K562 (cell line): ENCODE results near the gene KIF5A. TPM values are rescaled to one million over a fixed set of nuclear protein-coding genes. Genes with fewer than 3 reads are reported as not detected.

Experiments used
- ELF4 ChIP-seq: fragments of 450-650 bp; formaldehyde crosslinking; IDR thresholded peaks from 2 replicates; pipeline ENCODE4 v1.4.0; 2022; ENCODE audit warnings: missing genetic modification characterization
- FOXJ2 ChIP-seq: fragments of 200-800 bp; sonication (Bioruptor generic); IDR thresholded peaks from 2 replicates; pipeline ENCODE4 v1.6.1; 2016; ENCODE audit warnings: missing genetic modification characterization, missing compliant biosample characterization
- HDGF ChIP-seq: fragments of 450-650 bp; IDR thresholded peaks from 2 replicates; pipeline ENCODE4 v1.6.1; 2016
- HEY1 ChIP-seq: fragments of 250-450 bp; sonication (Bioruptor Pico); IDR thresholded peaks from 2 replicates; pipeline ENCODE4 v1.5.0; 2020; ENCODE audit warnings: mild to moderate bottlenecking, moderate library complexity, borderline replicate concordance
- MED1 ChIP-seq: sonication (generic); formaldehyde crosslinking; IDR thresholded peaks from 2 replicates; pipeline ENCODE4 v1.8.1; 2023; ENCODE audit warnings: missing genetic modification reagents, borderline replicate concordance
- MEIS2 ChIP-seq: fragments of 450-650 bp; IDR thresholded peaks from 2 replicates; pipeline ENCODE4 v1.6.1; 2014; ENCODE audit warnings: mild to moderate bottlenecking; ENCODE audit not compliant: partially characterized antibody
- OTX1 ChIP-seq: fragments of 450-650 bp; formaldehyde crosslinking; IDR thresholded peaks from 2 replicates; pipeline ENCODE4 v1.4.0; 2022; ENCODE audit warnings: mild to moderate bottlenecking
- PHTF2 ChIP-seq: fragments of 250-450 bp; sonication (Bioruptor Pico); IDR thresholded peaks from 2 replicates; pipeline ENCODE4 v1.5.0; 2021; ENCODE audit warnings: mild to moderate bottlenecking
- ZNF24 ChIP-seq: fragments of 450-650 bp; IDR thresholded peaks from 2 replicates; pipeline ENCODE4 v1.6.1; 2016
- ZNF436 ChIP-seq: fragments of 250-450, 450-650 bp; sonication (Bioruptor Pico); formaldehyde crosslinking; IDR thresholded peaks from 2 replicates; pipeline ENCODE4 v1.7.0; 2020; ENCODE audit warnings: mild to moderate bottlenecking
- ZNF586 ChIP-seq: fragments of 450-650 bp; formaldehyde crosslinking; conservative IDR thresholded peaks from 2 replicates; pipeline ENCODE4 v1.4.0; 2020; ENCODE audit warnings: mild to moderate bottlenecking, moderate library complexity
- ZZZ3 ChIP-seq: fragments of 450-650 bp; IDR thresholded peaks from 2 replicates; pipeline ENCODE4 v1.6.1; 2016; ENCODE audit warnings: antibody characterized with exemption, mild to moderate bottlenecking, moderate library complexity
- polyA plus RNA-seq, 8 experiments: library from polyadenylated mRNA; depleted of rRNA in 4 of 8; stranded (reverse) in 5 of 8; unstranded in 3 of 8; fragments of >200 nt; fragmentation: Nextera tagmentation in 2 of 8; fragmentation: Illumina TruSeq in 1 of 8; extraction: Ambion mirVana in 2 of 8; extraction: Trizol in 1 of 8; gene quantifications; 2 replicates each; pipeline versions ENCODE4 v1.2.1 to v1.2.3, GENCODE V29; 2011 to 2014; ENCODE audit warnings: inconsistent platforms in 1 of 8, missing spikeins in 1 of 8
- total RNA-seq, 7 experiments: library from RNA; depleted of rRNA in 6 of 7; stranded (reverse); fragments of >200 nt in 6 of 7; fragmentation: Illumina TruSeq in 2 of 7; extraction: Trizol in 2 of 7; gene quantifications; 2 replicates each; pipeline versions ENCODE4 v1.2.1 to v1.2.3, GENCODE V29; 2011 to 2021; ENCODE audit warnings: low replicate concordance in 1 of 7
- TF ChIP-seq, protein P1 (sequence below), 2 experiments: fragments of 450-650 bp; IDR thresholded peaks; 2 replicates each; pipeline ENCODE4 v1.6.1; 2016; ENCODE audit warnings: mild to moderate bottlenecking in 2 of 2, borderline replicate concordance in 1 of 2, low read depth in 1 of 2, moderate library complexity in 1 of 2
- TF ChIP-seq, protein P2 (sequence below): sonication (generic); formaldehyde crosslinking; IDR thresholded peaks from 2 replicates; pipeline ENCODE4 v1.8.0; 2022; ENCODE audit warnings: missing genetic modification reagents, mild to moderate bottlenecking, borderline replicate concordance

KIF5A gene
- total and polyA plus RNA-seq, 9 of the 15 experiments (the other 6 are each of a cell fraction or from before 2014, with no cell fraction given), result 3.4 to 17.7 (median 8.0) TPM

DNA sequence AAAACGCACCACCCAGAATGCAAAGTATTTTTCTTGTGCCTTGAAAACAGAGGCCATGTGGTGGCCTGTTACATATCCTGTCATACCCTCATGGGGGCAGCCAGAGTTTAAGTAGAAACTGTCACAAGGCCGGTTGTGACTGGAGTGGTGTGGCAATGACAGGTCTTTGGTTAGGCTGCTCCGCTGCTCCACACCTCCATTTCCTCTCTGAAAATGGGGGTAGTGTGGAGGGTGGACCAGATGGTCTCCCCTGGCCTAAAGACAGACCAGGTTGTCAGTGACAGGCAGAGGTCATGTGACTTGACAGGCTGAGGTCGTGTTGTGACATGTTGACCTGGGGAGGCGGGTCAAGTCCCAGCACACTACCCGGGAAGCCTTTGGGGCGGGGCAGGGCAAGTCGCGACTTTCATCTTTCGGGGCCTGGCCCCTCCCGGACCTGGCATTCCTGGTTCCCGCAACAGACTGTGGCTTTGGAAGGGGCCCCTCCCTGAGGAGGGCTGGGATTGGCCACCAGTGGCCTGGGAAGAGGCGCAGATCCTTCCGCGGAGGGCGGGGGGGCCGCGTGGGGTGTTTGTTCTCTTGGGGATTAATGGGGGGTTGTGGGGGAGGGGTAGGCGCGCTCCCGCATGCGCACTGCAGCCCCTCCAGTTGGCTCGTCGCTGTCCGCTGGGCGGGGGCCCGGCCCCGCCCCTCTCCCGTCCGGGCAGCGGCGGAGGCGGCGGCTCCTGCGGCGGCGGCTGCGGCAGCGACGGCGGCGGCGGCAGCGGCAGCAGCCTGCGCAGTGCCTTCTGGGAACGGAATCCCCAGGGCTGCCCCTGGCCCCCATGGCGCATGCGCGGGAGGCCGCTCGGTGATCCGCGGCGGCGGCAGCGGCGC, 27.6 kb upstream of the KIF5A start, which contains the start of gene MBD6 (continued):
- TF ChIP-seq, protein P1, sequence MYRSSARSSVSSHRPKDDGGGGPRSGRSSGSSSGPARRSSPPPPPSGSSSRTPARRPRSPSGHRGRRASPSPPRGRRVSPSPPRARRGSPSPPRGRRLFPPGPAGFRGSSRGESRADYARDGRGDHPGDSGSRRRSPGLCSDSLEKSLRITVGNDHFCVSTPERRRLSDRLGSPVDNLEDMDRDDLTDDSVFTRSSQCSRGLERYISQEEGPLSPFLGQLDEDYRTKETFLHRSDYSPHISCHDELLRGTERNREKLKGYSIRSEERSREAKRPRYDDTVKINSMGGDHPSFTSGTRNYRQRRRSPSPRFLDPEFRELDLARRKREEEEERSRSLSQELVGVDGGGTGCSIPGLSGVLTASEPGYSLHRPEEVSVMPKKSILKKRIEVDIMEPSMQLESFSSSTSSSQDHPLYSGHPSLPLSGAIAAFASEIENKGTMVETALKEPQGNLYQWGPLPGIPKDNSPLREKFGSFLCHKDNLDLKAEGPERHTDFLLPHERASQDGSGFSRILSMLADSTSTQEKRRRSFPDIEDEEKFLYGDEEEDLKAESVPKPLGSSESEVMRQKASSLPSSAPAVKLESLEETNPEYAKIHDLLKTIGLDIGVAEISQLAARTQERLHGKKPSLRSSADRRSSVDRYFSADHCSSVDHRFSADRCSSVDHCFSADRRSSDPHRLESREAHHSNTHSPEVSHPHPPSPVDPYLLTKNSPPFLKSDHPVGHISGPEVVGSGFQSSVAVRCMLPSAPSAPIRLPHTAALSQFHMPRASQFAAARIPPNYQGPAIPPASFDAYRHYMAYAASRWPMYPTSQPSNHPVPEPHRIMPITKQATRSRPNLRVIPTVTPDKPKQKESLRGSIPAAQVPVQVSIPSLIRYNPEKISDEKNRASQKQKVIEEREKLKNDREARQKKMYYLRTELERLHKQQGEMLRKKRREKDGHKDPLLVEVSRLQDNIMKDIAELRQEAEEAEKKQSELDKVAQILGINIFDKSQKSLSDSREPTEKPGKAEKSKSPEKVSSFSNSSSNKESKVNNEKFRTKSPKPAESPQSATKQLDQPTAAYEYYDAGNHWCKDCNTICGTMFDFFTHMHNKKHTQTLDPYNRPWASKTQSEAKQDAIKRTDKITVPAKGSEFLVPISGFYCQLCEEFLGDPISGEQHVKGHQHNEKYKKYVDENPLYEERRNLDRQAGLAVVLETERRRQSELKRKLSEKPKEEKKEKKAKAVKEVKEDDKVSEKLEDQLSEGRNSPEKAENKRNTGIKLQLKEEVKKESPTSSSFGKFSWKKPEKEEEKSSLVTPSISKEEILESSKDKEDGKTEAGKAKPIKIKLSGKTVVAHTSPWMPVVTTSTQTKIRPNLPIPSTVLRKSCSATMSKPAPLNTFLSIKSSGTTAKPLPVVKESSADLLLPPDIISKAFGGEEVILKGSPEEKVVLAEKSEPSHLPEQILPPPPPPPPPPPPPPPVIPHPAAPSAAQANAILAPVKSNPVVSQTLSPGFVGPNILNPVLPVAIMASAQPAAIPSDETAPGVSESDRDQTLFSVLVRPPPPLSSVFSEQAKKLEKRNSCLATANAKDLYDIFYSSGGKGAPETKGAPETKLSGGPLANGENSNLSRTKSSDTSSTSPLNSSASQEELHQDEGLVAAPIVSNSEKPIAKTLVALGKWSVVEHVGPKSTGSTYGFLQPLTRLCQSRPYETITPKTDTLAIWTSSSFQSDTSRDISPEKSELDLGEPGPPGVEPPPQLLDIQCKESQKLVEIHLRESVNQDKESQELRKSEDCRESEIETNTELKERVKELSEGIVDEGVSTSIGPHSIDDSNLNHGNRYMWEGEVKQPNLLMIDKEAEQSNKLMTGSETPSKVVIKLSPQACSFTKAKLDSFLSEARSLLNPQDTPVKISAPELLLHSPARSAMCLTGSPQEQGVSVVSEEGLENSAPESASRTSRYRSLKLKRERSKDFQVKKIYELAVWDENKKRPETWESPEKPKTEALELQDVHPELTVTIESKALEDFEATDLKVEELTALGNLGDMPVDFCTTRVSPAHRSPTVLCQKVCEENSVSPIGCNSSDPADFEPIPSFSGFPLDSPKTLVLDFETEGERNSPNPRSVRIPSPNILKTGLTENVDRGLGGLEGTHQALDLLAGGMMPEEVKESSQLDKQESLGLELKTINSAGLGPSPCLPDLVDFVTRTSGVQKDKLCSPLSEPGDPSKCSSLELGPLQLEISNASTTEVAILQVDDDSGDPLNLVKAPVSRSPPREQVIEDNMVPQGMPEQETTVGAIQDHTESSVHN (IDR thresholded peaks at IDR 0.05; ENCODE audit: borderline replicate concordance in 1 of 2, low read depth in 1 of 2), result peak in 1 of 2 experiments; percentile 95; a peak in 2 of 4 replicates
- TF ChIP-seq ELF4, result peak; percentile 71; the same call in 1 of the 2 replicates
- no peak for TF ChIP-seq ZNF436
- TF ChIP-seq FOXJ2 (tag), result peak; percentile 46
- peak; percentile 75; the same call in 1 of the 2 replicates for TF ChIP-seq HDGF
- TF ChIP-seq PHTF2 (CRISPR knock-in tag), result no peak
- TF ChIP-seq MEIS2, result peak; percentile 94
- peak; percentile 85 for TF ChIP-seq OTX1 (CRISPR knock-in tag)
- no peak for TF ChIP-seq MED1 (CRISPR knock-in tag)
- no peak for TF ChIP-seq ZZZ3
- no peak for TF ChIP-seq ZNF24
- TF ChIP-seq ZNF586 (CRISPR knock-in tag), result no peak
- TF ChIP-seq, protein P2, sequence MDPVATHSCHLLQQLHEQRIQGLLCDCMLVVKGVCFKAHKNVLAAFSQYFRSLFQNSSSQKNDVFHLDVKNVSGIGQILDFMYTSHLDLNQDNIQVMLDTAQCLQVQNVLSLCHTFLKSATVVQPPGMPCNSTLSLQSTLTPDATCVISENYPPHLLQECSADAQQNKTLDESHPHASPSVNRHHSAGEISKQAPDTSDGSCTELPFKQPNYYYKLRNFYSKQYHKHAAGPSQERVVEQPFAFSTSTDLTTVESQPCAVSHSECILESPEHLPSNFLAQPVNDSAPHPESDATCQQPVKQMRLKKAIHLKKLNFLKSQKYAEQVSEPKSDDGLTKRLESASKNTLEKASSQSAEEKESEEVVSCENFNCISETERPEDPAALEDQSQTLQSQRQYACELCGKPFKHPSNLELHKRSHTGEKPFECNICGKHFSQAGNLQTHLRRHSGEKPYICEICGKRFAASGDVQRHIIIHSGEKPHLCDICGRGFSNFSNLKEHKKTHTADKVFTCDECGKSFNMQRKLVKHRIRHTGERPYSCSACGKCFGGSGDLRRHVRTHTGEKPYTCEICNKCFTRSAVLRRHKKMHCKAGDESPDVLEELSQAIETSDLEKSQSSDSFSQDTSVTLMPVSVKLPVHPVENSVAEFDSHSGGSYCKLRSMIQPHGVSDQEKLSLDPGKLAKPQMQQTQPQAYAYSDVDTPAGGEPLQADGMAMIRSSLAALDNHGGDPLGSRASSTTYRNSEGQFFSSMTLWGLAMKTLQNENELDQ (CRISPR knock-in tag), result no peak
- TF ChIP-seq HEY1 (CRISPR knock-in tag), result no peak
